Activated CD4-positive, alpha-beta T cell treated with anti-CD3 and anti-CD28 coated beads, Interleukin-2, amount 50 U/mL, for 24 hours (primary cell): Measurements from ENCODE around the gene BRD1.
A peak's percentile ranks its signal among the peaks of the same experiment; 100 is the strongest.
"Not testable (repeated sequence)": the region's sequence is repeated elsewhere in the genome, so short reads cannot be mapped to it uniquely, and the experiment has no call there.

Source experiments
- DNase-seq, 2 donors: peaks; one replicate each; pipeline ENCODE4 v3.0.0-alpha.2; 2020; ENCODE audit warnings: low read depth in 1 of 2, low spot score in 1 of 2

BRD1 gene

DNA sequence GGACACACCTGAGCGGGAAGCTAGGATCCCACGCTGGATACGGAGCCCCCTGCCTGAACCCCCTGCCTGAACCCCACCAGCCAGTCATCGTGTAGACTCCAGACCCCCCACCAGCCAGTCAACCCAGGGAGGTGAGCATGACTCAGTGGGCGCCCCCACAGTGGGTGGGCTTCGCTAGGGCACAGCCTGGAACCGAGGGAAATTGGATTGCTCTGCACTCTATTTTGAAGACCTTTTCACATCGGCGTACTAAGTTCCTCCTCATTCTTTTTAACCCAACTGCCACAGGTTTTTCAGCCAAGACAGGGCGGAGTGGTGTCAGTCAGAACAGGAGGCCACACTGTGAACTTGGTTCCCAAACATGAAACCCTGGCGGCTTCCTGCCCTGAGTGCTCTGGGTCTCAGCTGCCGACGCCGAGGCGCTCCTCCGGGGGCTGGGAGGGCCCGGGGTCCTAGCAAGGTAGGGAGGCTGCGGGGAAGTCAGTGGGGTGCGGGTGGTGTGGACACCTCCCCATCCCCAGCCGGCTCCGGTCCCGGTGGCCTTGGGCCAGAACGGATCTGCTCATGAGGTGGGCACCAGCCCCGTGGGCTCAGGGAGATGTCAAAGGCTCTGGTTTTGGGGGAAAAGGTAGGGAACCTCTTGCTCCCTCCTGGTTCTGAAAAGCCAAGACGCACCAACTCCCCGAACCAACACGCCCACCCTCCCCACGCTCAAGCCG is 57.0 kb downstream of the BRD1 start:
- no peak for DNase-seq

DNA sequence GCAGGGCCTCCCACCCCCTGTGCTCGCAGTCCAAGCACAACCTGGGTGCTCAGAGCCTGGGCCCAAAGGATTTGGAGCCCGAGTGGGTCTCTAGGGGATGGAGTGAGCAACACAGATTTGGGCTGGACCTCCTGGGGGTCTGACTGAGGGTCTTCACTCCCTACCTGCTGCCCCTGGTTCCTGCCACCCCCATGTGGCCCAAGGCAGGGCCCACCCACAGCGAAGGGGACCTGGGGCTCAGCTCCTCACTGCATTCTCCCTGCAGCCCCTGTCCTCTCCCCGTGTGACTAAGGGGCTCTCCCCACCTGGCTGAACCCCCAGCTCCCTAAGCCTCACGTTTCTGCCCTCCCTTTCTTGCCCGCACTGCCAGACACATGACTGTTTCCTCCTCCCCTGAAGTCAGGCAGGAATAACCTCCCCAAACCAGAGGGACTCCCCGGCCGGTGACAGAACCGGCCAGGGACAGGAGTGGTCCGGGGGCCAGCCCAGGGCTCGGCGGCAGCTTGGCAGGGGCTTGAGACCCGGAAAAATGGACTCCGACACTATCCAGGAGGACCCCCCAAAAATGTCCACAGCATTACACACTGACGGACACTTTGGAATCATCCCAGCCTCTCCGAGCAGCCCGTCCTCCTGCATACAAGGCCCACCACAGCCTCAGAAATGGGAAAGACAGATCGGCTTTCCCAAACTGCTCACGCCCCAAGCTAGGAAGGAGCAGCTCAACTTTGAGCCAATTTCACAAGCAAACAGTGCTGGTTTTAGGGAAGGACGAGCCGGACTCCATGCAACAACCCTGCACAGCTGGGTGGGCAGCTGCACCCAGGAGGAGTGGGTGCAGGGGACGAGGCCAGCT is 57.8 kb downstream of the BRD1 start:
- no peak for DNase-seq

DNA sequence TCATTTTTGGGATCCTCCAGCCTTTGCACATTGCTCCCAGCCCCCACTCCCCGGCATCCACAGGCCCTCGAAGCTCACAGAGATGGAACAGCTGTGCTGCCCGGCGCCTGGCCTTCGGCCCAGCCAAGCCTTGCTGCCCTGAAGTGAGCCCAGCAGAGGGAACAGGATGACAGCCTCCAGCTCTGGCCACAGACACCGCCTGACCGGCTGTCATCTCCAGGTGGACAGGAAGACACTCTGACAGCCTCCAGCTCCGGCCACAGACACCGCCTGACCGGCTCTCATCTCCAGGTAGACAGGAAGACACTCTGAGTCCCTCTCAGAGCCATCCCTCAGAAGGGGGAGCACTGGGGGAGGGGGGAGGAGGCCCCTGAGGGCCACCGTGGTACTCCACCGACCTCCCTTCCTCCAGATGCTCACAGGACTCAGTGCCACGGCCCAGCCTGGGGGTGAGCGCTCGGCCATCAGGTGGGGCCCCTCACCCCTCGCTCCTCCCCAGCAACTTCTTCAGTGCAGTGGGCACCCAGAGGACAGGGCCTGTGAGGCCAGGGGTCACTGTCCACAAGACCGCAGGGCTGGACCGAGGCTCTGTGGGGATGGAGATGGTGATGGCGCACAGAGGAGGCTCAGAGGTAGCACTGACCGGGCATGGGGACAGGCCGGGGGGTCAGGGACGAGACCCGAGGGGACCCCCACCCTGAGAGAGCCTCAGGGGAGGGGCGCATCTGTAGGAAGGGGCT is 58.6 kb downstream of the BRD1 start:
- DNase-seq: no peak

DNA sequence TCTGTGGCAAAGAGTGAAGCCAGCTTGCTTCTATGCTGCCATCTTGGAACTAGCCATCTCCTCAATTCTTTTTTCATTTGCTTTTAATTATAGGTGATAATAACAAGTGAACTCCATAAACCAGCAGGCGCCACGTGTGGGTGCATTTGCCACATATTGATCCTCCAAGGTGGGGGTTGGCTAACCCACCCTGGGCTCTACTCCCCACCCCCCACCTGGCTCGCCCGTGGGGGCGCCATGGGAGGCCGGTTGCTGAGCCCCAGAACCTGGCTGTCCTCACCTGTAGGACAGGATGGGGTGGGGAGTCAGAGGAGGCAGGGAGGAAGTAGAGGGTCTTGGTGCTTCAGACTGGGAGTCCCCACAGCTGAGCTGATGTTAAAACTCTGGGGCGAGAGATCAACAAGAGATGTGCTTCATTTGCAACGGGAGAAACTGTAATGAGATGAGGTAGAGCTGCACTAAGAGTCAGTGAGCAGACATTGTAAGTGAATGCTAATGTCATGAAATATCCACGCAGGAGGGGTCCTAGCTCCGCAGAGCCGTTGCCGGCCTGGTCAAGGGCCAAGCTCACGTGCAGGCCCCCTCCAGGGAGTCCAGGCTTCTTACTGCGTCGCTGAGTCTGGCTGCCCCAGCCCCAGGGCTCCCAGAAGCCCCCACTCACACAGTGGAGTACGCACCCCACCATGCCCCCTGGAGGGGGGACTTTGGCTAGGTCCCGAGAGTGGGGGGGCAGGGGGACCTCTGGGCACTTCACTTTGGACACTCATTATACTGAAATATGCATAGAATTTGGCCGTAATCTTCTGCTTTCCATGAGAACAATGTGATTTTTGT is 59.4 kb downstream of the BRD1 start:
- no peak for DNase-seq

DNA sequence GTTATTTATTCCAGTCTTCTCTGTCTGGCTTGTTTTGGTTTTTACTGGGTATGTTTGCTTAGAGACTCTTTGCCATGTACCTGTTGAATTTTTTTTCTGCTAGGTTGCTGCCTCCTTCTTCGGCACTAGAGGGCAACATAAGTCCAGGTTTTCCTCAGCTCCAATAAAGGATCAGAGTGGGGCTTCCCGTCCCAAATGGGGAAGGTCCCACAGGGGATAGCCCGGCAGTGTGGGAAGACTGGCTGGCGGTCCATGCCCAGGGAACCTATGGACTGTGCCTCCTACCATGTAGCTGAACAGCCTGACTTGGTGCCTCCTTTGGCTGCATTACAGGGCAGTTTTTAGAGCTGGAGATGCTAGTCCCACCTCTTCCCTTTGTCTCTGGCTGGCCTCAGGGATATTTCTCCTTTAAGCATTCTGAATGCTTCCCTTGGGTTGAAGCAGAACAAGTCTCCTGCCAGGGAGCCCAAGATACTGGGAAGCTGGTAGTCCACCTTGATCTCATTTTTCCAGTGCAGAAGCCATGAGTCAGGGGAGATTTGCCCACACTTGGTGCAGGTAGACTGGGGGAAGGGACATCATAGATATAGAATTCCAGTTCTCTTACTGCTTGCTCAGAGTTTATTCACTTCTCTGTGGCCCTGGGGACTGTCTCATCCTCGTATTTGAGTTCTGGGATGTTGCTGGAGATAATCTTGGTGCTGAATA is 60.2 kb downstream of the BRD1 start:
- peak; percentile 13 to 22 for DNase-seq

DNA sequence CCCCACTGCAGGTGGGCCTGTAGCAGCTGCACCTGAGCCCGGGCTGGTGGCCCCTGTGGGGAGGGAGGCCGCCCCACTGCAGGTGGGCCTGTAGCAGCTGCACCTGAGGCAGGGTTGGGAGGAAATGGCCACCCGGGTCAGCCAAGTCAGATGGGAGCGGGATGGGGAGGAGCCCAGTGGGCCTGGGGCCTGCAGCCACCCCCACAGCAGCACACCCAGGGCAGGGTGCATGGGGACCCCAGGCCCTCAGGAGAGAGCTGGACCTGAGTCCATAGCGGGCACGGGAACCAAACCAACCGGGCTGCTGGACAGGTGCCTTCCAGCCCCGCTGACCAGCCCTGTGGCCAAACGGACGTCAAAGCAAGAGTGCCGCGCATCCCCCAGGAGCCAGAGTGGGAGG is 61.7 kb downstream of the BRD1 start:
- DNase-seq: no peak

DNA sequence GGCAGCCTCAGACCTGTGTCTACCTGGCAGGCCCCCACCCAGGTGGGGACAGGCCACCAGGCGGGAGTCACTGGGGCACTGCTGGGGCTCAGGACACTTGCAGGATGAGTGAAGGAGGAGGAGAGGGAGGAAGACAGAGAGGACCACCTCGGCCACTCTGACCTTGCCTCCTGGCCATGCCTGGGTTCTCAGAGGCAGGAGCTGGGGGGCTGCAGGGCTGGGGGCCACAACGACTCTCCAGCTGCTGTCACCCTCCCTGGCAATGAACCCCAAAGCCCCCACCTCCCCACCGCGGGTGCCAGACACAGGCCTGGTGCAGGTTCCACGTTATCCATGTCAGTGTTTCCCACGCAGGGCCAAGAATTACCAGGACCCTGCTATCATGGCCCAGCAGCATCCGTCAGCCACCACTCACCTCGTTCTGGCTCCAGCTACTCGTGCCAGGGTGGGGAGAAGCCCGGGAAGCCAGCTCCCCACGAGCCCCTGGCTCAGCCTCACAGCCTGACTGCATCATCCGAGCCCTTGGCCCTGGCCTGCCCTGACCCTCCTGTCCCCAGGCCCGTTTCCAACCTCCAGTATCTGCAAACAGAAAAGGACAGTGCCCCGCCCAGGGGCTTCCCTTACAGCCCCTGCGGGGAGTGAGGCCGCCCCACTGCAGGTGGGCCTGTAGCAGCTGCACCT is 62.4 kb downstream of the BRD1 start:
- no peak for DNase-seq

DNA sequence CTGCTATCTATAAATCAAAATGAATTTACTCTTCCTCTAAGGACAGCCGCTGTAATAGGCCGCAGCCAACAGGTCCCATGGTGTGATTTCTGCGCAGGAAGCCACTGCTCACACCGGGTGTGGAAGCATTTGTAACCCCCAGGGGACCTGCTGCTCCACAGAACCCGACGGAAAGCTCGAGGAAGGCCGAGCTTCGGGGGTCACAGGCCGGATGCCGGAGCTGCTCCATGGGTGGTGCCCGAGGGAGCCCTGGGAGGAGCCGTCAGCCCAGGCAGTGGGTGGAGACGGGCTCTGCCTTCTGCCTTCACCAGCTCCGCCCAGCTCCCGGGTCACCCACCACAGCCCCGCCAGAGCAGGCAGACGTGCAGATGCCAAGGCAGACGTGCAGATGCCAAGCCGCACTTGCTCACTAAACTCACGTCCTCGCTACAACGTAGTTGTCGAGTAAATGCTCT is 63.5 kb downstream of the BRD1 start:
- no peak for DNase-seq

DNA sequence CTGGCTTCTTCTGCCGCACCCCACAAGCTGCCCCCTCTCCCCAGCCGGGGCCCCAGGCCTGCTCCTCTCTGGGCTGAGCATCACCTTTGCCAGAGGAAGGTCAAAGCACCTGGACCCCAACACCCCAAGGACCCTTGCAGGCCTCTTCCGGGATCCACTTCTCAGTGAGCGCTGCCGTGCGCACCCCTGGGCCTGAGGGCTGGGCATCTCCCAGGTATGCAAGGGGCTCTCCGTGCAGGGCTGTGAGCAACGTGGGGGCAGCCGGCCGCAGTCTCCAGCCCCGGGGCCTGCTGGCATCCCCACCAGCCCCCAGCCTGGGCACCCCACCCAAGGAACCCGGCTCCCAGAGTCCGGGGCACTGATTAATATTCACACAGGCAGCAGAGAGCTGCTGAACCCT is 64.0 kb downstream of the BRD1 start:
- DNase-seq: no peak

DNA sequence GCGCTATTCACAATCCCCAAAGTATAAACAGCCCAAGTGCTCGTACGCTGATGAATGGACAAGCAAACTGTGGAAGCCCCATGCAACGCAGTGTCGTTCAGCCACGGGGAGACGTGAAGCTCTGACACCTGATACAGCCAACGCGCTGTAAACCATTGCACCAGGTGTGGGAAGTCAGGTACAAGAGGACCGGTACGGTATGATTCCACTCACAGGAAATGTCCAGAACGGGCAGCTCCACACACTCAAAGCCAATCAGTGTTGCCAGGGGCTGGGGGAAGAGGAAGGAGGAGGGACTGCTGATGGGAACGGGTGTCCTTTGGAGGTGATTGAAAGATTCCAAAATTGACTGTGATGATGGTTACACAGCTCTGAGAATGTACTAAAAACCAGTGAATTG is 64.5 kb downstream of the BRD1 start:
- no peak for DNase-seq

DNA sequence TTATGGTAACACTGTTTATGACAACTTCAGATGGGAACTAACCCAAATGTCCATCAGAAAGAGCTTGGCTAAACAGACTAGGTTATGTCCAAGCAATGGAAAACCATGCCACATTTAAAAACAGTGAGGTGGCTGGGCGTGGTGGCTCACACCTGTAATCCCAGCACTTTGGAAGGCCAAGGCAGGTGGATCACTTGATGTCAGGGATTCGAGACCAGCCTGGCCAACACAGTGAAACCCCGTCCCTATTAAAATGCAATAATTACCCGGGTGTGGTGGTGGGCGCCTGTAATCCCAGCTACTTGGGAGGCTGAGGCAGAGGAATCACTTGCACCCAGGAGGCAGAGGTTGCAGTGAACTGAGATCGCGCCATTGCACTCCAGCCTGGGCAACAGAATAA is 65.1 kb downstream of the BRD1 start:
- not testable (repeated sequence) for DNase-seq

DNA sequence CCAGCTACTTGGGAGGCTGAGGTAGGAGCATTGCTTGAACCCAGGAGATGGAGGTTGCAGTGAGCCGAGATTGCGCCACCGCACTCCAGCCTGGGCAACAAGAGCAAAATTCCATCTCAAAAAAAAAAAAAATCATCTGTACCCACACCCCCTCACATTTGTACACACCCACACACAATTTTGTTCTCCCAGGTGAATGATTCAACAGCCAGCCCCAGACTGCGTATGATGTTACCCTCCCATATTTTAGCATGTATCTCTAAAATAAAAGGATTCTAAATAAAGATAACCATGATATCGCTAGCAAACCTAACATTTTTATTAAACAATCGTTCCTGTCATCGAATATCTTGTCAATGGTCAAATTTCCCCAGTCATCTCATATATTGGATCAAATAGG is 65.8 kb downstream of the BRD1 start:
- DNase-seq: no peak

DNA sequence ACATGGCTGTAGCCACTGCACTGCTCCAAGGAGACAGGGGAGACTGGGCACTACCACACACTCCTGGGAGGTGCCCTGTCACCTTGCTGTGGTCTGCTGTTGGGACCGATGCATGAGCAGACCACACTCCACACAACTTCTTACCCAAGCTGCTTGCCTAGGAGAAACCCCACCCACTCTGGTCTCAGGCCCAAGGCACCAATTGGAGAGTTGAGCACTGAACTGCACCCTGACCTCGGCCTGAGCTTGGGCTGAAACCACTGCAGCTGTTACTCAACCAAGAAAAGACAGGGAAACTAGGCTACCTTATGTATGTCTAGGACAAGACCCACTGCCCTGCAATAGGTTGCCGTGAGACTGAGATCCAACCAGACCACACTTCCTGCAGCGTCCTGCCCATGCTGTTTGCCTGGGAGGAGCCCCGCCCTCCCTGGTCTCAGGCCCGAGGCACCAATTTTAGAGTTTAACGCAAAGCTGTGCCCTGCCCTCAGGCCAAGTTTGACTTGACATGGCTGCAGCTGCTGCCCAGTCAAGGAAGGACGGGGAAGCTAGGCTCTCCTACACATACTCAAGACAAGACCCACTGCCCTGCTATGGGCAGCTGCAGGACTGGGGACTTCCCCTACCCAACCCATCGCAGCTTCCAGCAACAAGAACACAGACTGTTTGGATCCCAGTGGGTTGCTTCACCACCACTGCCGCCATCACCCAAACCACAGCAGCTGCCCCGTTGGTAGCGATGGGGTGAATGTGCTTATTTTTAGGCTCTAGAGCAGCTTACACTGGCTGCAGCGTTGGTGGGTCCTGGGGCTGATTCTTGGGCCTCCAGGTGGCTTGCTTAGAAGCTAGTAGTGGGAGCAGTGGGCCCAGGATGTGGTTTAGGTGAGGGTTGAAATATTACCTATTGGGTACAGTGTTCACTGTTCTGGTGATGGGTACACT is 66.8 kb downstream of the BRD1 start:
- DNase-seq: no peak

DNA sequence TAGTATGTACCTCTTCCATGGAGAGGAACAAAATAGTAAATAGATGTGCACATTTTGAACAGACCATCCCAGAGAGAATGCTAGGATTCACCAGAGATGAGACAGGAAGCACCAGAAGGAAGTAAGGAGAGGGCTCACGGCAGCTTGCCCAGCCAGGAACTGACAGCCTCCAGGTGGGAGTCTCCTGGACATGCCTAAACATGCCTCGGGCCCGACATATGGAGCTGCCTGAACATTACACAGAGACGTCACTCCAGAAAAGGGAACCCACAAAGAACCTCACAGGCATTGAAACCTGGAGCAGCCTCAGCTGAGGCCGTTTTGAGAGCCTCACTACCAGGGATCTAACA is 67.4 kb downstream of the BRD1 start:
- DNase-seq: no peak

DNA sequence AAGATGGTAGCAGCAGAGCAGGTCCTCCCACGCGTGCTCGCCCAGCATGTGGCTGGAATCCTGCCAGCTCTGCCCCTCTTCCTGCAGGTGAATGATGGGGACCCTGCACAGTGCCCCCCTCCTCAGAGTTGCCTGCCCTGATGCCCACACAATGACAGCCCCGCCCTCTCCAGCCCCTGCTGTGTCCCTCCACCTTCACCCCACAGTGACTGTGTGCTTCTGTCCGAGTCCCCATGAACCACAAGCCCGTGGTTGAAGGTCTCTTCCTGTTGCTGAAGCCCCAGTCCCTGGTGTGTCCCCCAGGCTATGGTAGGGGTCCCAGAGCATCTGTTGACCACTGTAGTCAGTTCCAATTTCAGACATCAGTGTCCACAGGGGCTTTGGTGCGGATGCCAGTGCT is 71.0 kb downstream of the BRD1 start:
- DNase-seq: no peak

DNA sequence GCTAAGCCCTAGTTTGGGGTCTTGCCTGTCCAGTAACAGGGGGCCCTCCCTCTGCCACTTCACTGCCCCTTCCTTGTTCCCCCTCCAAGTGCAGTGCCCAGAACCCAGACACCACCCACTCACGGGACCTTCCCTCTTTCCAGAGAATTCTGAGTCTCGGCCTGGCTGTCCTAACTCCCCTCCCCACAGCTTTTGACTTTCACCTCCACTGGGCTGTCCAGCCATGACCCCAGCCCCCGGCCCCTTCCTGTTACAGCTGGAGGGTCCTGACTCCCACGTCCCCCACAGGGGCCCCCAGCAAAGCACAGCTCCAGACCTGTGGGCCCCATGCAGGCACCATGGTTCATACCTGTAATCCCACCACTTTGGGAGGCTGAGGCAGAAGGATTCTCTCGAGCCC is 71.5 kb downstream of the BRD1 start:
- DNase-seq: no peak

DNA sequence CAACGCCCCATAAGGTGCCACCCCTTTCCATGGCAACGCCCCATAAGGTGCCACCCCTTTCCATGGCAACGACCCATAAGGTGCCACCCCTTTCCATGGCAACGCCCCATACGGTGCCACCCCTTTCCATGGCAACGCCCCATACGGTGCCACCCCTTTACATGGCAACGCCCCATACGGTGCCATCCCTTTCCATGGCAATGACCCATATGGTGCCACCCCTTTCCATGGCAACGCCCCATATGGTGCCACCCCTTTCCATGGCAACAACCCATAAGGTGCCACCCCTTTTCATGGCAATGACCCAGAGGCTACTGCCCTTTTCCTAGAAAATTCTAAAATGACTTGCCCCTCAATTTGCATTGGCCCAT is 72.1 kb downstream of the BRD1 start:
- DNase-seq: no peak

DNA sequence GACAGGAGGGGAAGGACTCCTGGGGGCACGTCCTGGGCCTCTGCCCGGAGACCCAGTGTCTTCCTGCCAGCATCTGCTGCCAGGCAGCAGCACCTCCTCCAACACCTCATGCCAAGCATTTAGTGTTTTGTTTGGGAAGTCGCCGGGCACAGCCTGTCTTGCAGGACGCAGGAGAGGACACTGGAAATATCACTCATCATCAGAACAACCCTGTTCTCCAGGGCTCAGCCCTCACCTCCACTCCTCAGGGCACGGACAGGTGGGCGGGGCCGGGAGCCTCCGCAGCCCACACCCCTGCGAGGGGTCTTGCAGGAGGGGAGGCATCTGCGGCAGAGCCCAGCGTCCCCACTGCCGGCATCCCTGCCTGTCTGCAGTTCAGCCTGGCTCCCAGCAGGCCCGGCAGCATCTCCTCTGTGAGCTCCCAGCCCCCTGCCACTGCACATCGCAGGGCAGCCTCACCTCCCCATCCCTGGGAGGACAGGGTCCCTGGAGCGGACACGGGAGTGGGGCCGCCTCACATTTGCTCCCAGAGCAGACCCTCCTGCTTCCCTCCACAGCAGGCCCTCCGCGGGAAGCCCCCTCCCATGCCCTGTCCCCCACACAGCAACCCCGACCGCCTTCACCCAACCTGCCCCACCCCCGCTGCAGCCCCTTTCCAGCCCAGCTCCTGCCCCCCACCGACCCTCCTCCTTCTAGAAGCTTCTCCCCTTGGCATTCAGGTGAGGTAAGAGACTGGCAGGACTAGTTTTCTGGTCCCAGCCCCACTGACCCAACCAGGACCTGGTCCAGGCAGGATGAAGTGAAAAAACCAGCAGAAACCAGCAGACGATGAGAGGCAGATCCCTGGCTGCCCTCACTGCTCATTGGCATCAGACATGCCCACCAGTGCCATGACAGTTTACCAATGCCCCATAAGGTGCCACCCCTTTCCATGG is 72.7 kb downstream of the BRD1 start:
- DNase-seq: no peak
